ENCODE measurements around the gene ANKRD23. TPM values are rescaled to one million over a fixed set of nuclear protein-coding genes. Genes with fewer than 3 reads are reported as not detected.

The ANKRD23 gene
- polyA plus RNA-seq, 1 of the 3 experiments (the other 2 are of a cell fraction) = 3.1 TPM

- Histone ChIP-seq H3K27ac (ENCODE audit: low read depth in 2 of 2, low read length in 1 of 2) (no peak overlapping the region), H3K27me3 (ENCODE audit: insufficient read depth) (no peaks in the 10 kb centered on the region), H3K4me1 (ENCODE audit: control insufficient read depth in 1 of 2, insufficient read depth in 2 of 2, low read depth in 1 of 2, low read length in 1 of 2) (peaks cover 0 to 20% of the 10 kb centered on the region in 2 experiments; a peak in 1 of 4 replicates), H3K9me3 (no peaks in the 10 kb centered on the region), H3K79me2 (ENCODE audit: insufficient read depth) (no peaks in the 10 kb centered on the region; the same call in 1 of the 2 replicates), H3K36me3 (replicated peaks in 1 of 2; ENCODE audit: control insufficient read depth in 1 of 2, insufficient read depth in 2 of 2, low read length in 1 of 2) (peaks cover 4 to 26% of the 10 kb centered on the region in 2 experiments), H2AFZ (ENCODE audit: low read depth) (no peak overlapping the region), H3K4me2 (no peak overlapping the region), H3F3A (replicated peaks; ENCODE audit: insufficient read depth) (peaks cover 7% of the 10 kb centered on the region), H3K9ac (no peak overlapping the region), H3K4me3 (ENCODE audit: low read depth in 2 of 2, low read length in 1 of 2) (no peak overlapping the region), H4K20me1 (ENCODE audit: insufficient read depth) (0 out of 2 replicates have a peak, but pooled peaks cover 8% of the 10 kb centered on the region), H3K9me2 (no peaks in the 10 kb centered on the region)
- no peak for DNase-seq
- TF ChIP-seq CTCF (IDR thresholded peaks at IDR 0.05) (no peak), ZBTB33 (IDR thresholded peaks at IDR 0.05; ENCODE audit: borderline replicate concordance, low read depth) (no peak), EZH2phosphoT487 (IDR thresholded peaks at IDR 0.05; ENCODE audit: borderline replicate concordance, low read depth) (no peak), NRF1 (IDR thresholded peaks at IDR 0.05; ENCODE audit: low read depth, low read length) (no peak), SIN3A (IDR thresholded peaks at IDR 0.05; ENCODE audit: borderline replicate concordance, low read depth, low read length) (no peak), GABPA (IDR thresholded peaks at IDR 0.05; ENCODE audit: low read depth) (no peak), RXRA (IDR thresholded peaks at IDR 0.05; ENCODE audit: borderline replicate concordance, low read depth) (no peak), FOSL2 (IDR thresholded peaks at IDR 0.05; ENCODE audit: borderline replicate concordance, low read depth) (no peak), ELF1 (IDR thresholded peaks at IDR 0.05) (no peak), EP300 (IDR thresholded peaks at IDR 0.05; ENCODE audit: borderline replicate concordance in 1 of 2, low read depth in 1 of 2, low read length in 1 of 2) (no peak), TEAD4 (IDR thresholded peaks at IDR 0.05; ENCODE audit: borderline replicate concordance, insufficient read depth) (no peak), MXI1 (IDR thresholded peaks at IDR 0.05; ENCODE audit: low read depth, low read length) (no peak), SMC3 (IDR thresholded peaks at IDR 0.05; ENCODE audit: low read depth, low read length) (no peak)
- 95% methylated on average over 7 of the region's 14 CpGs for WGBS (ENCODE audit: low lambda C conversion rate)
- ChIA-PET POLR2A (no interaction called here), CTCF (no interaction called here)
Observed at GRCh38 chr2:96825057-96825456, 18.8 kb downstream of the ANKRD23 start.
